SH-SY5Y (cell line): ENCODE data around the gene ANKRD39.

Source experiments
- GATA2 ChIP-seq: IDR thresholded peaks from 2 replicates; pipeline ENCODE4 v1.6.1; 2011; ENCODE audit warnings: mild to moderate bottlenecking, low read depth, low read length
- GATA3 ChIP-seq: IDR thresholded peaks from 2 replicates; pipeline ENCODE4 v1.6.1; 2011; ENCODE audit warnings: low read depth, mild to moderate bottlenecking, low read length, moderate library complexity

- TF ChIP-seq GATA2 (no peak), GATA3 (no peak)
These were observed 41.6 kb upstream of the ANKRD39 start for GRCh38 chr2:96899413-96899741.
